ENCODE data around the gene SETD1A. TPM values are rescaled to one million over a fixed set of nuclear protein-coding genes. Genes with fewer than 3 reads are reported as not detected.

Gene SETD1A
- total RNA-seq, 1 donor from 2014 or later = 18.0 TPM

DNA sequence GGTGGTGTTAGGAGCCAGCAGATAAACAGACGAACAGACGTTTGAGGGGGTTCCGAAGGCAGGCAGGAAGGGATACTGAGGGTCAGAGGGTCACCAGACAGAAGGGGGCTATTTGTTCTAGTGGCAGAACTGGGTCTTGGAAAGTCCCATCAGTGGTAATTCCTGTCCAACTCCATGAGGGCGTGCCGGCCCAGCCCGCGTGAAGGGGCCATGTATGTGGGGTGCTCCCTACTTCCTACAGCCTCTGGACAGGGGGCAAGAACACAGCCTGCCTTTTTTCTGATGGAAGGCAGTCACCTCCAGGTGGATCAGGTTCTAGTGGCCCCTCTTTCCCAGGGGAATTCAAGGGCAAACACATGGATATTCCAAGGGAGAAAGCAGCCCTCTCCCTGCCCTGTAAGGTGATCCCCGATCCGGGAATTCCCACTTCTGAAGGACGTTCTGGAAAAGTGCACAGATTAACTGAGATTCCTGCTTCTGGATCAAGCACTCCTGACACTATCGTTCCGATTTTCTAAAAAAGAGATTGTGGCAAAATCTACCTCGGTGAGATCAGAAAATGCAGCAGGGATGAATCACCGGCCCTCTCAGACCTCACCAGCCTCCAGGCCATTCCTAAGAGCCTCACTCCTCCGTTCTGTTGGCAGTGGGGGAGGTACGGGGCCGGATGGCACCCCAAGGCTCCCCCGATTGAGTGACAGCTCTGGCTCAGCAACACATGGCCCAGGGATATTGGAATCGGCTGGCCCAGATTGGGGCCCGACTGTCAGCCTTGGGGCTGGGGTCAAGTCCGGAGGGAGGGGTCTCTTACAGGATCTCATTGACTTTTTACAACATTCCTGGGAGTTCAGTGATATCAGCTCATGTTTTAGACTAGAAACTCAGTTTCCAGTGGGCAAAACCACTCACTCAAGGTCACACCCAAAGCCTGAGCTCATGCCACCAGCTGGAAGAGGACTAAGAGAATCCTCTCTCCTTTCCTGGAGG, 40.5 kb downstream of the SETD1A start:
- Mint-ChIP-seq H3K9me3 (ENCODE audit: low read depth) (no peaks in the 10 kb centered on the region), H3K27me3 (ENCODE audit: low read depth) (no peaks in the 10 kb centered on the region), H3K36me3 (ENCODE audit: low read depth) (no peaks in the 10 kb centered on the region), H3K4me3 (ENCODE audit: unreplicated experiment) (peak overlapping the region; percentile 75), H3K27ac (ENCODE audit: unreplicated experiment) (peak overlapping the region; percentile 90), H3K4me1 (ENCODE audit: low read depth) (peaks cover 31% of the 10 kb centered on the region)
- TF ChIP-seq, protein P1, sequence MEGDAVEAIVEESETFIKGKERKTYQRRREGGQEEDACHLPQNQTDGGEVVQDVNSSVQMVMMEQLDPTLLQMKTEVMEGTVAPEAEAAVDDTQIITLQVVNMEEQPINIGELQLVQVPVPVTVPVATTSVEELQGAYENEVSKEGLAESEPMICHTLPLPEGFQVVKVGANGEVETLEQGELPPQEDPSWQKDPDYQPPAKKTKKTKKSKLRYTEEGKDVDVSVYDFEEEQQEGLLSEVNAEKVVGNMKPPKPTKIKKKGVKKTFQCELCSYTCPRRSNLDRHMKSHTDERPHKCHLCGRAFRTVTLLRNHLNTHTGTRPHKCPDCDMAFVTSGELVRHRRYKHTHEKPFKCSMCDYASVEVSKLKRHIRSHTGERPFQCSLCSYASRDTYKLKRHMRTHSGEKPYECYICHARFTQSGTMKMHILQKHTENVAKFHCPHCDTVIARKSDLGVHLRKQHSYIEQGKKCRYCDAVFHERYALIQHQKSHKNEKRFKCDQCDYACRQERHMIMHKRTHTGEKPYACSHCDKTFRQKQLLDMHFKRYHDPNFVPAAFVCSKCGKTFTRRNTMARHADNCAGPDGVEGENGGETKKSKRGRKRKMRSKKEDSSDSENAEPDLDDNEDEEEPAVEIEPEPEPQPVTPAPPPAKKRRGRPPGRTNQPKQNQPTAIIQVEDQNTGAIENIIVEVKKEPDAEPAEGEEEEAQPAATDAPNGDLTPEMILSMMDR (IDR thresholded peaks at IDR 0.05) = no peak
- no peak for DNase-seq (ENCODE audit: low spot score)

DNA sequence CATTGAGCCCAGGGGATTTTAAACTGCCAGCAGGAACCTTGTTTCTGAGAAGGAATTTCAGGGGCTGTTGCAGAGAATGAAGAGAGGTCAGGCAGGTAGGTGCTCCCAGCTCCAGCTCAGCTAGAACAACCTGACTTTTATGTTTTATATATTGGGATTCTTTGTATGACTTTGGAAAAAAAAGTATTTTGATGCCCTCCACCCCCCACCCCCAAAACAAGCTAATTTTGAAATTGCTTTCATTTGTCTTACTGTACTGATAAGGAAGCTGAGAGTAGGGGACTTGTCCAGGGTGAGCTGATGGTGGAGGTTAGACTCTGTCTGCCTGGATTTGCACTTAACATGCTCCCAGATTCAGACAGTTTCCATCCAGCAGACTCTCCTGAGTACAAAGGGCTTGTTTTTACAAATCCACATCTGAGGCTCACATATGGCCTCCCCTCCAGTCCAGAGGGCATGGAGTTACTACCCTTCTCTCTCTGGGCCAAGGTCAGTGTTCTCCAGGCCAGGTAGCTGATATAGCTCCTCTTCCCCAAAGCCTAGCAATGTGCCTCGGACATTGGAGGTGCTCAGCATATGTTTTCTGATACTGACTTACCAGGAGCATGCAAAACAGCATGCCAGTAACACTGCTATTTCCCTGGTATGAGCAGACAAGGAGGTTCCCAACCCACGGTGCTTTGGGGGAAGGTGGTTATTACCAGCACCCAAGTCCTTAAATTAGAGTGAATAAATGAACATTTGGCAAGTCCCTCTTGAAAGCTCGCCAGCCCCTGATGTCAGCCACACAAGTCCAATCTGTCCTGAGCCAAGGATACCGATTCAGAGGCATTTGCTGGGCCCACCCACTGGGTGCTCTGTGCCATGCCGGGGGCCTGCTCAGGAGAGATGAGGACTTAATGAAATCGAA, 41.6 kb downstream of the SETD1A start:
- DNase-seq (ENCODE audit: low spot score) = no peak
- H3K27me3 Mint-ChIP-seq (ENCODE audit: low read depth) = no peaks in the 10 kb centered on the region
- H3K4me3 Mint-ChIP-seq (ENCODE audit: unreplicated experiment) = no peak overlapping the region
- peak overlapping the region; percentile 90 for H3K27ac Mint-ChIP-seq (ENCODE audit: unreplicated experiment)
- TF ChIP-seq, protein P1 (IDR thresholded peaks at IDR 0.05) = no peak
- H3K4me1 Mint-ChIP-seq (ENCODE audit: low read depth) = peaks cover 33% of the 10 kb centered on the region
- H3K9me3 Mint-ChIP-seq (ENCODE audit: low read depth) = no peaks in the 10 kb centered on the region
- H3K36me3 Mint-ChIP-seq (ENCODE audit: low read depth) = no peaks in the 10 kb centered on the region

DNA sequence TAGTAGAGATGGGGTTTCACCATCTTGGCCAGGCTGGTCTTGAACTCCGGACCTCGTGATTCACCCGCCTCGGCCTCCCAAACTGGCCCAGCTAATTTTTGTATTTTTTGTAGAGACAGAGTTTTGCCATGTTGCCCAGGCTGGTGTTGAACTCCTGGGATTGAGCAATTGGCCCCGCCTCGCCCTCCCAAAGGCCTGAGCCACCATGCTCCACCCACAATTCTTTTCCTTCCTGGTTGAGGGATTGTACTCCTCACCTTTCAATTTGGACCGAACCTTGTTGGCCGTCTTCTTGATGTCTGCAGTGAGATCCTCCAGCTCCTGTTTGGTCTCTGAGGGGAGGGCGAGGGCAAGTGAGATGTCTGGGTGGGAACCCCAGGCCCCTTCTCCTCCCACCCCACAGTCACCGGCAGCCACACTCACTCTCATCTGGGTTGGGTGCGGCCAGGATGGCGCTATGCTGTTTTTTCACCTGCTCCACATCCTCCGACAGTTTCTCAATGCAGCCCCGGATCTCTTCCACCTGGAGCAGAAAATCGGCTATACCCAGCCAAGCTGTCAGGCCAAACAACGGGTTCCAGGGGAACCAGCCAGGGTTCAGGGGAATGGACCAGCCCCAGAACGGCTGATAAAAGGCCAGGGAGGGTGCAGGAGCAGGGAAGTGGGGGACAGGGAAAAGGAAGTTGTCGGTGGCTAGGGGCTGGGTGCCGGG, 43.3 kb downstream of the SETD1A start:
- no peak for DNase-seq (ENCODE audit: low spot score)
- H3K36me3 Mint-ChIP-seq (ENCODE audit: low read depth) = no peaks in the 10 kb centered on the region
- peaks cover 33% of the 10 kb centered on the region for H3K4me1 Mint-ChIP-seq (ENCODE audit: low read depth)
- no peaks in the 10 kb centered on the region for H3K27me3 Mint-ChIP-seq (ENCODE audit: low read depth)
- TF ChIP-seq, protein P1 (IDR thresholded peaks at IDR 0.05) = no peak
- H3K27ac Mint-ChIP-seq (ENCODE audit: unreplicated experiment) = no peak overlapping the region
- H3K9me3 Mint-ChIP-seq (ENCODE audit: low read depth) = no peaks in the 10 kb centered on the region
- no peak overlapping the region for H3K4me3 Mint-ChIP-seq (ENCODE audit: unreplicated experiment)

DNA sequence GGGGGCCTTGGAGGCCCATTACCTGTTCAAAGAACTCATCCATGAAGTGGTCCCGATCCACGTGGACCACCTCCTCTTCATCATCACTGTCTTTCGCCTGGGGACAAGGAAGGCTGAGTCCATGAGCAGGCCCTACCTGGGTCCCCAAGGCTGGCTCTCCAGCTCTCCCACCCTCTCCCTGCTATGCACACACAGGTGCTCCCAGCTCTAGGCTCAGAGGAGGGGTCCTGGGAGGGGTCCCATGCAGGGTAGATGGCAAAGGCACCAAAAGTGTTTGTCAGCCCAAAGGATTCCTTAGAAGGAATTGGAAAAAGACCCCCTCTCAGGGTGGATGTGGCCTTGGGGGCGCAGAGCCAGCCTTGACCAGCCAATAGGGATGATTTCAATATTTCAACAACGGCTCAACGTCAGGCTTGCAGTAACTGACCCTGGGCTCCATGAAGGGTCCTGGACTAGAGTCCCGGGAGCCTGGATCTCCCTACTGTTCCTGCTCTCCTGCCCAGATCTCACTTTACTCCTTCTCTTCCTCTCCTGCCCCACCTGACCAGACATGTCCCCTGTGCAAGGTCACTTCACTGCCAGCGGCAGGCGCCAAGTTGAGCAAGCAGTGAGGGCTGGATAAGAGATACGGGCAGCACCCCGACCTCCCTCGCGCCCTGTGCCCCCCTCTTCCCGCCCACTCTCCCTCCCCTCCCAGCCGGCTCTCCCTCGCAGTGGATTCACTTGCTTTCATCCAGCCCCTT, 44.1 kb downstream of the SETD1A start:
- H3K27ac Mint-ChIP-seq (ENCODE audit: unreplicated experiment) = no peak overlapping the region
- peaks cover 29% of the 10 kb centered on the region for H3K4me1 Mint-ChIP-seq (ENCODE audit: low read depth)
- DNase-seq (ENCODE audit: low spot score) = no peak

More for the DNA sequence above, 44.1 kb downstream of the SETD1A start:
- TF ChIP-seq, protein P1 (IDR thresholded peaks at IDR 0.05) = no peak
- H3K9me3 Mint-ChIP-seq (ENCODE audit: low read depth) = no peaks in the 10 kb centered on the region
- no peaks in the 10 kb centered on the region for H3K27me3 Mint-ChIP-seq (ENCODE audit: low read depth)
- no peak overlapping the region for H3K4me3 Mint-ChIP-seq (ENCODE audit: unreplicated experiment)
- no peaks in the 10 kb centered on the region for H3K36me3 Mint-ChIP-seq (ENCODE audit: low read depth)
